Brain microvascular endothelial cell (primary cell): Measurements from ENCODE around the gene RTL1.

Experiments
- DNase-seq: peaks from one replicate; pipeline ENCODE4 v3.0.0-alpha.2; 2020
- H3K27ac ChIP-seq: fragments of 250-450 bp; sonication (Bioruptor Pico); 2 replicates; pipeline ENCODE4 v1.5.1; 2020; ENCODE audit warnings: mild to moderate bottlenecking, moderate library complexity
- H3K27me3 ChIP-seq: fragments of 250-450 bp; sonication (Bioruptor Pico); replicated peaks from 2 replicates; pipeline ENCODE4 v1.5.1; 2020; ENCODE audit warnings: mild to moderate bottlenecking
- H3K36me3 ChIP-seq: fragments of 250-450 bp; sonication (Bioruptor Pico); replicated peaks from 2 replicates; pipeline ENCODE4 v1.5.1; 2020; ENCODE audit warnings: mild to moderate bottlenecking
- H3K4me3 ChIP-seq: 2 replicates; pipeline ENCODE4 v1.5.1; 2011; ENCODE audit warnings: low read depth, mild to moderate bottlenecking, control low read depth, low read length, moderate library complexity
- in situ Hi-C: cut with HindIII; loops from 2 replicates; pipeline ENCODE4 v1.10.0; 2017; ENCODE audit warnings: low sequenced_read_pairs, low pct_ligation_motif_present
- TF ChIP-seq, protein P1 (sequence below): IDR thresholded peaks from 2 replicates; pipeline ENCODE4 v1.5.1; 2011; ENCODE audit warnings: low read depth, mild to moderate bottlenecking, moderate library complexity, low read length, control low read depth, inconsistent platforms; ENCODE audit errors: missing control alignments

The RTL1 gene

DNA sequence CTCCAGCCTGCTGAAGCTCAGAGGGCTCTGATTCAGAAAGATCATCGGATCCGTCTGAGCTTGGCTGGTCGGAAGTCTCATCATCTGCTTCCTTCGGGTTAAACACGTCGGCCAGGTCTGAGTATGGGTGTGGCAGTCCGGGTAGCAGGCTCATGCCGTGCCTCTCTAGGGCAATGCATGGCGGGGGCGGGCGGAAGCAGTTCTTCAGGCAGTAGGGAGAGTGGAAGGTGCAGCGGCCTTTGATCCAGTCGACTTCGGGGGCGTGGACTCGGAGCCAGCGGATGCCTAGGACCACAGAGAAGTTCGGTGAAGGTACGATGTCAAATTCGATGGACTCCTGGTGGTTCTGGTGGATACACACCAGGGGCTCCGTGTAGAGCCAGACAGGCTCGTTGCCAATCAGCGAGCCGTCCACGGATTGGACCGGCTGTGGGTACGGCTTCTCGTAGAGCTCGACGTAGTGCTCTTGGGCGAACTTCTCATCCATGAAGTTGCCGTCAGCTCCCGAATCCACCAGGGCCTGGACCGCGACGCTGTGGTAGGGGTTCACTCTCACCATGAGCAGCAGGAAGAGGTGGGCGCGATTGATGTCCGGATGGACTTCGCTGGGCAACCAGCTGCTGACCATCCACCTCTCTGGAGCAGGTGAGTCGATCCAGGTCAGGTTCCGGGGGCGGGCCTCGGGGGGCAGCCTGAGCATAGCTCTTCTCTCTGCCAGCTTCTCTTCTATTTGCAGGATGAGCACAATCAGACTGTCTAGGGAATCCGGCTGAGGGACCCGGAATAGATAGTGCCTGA lies 20.3 kb downstream of the RTL1 start:
- Histone ChIP-seq H3K27ac (no peak overlapping the region), H3K36me3 (peaks cover 50% of the 10 kb centered on the region)
- in situ Hi-C loops = no loop called here

DNA sequence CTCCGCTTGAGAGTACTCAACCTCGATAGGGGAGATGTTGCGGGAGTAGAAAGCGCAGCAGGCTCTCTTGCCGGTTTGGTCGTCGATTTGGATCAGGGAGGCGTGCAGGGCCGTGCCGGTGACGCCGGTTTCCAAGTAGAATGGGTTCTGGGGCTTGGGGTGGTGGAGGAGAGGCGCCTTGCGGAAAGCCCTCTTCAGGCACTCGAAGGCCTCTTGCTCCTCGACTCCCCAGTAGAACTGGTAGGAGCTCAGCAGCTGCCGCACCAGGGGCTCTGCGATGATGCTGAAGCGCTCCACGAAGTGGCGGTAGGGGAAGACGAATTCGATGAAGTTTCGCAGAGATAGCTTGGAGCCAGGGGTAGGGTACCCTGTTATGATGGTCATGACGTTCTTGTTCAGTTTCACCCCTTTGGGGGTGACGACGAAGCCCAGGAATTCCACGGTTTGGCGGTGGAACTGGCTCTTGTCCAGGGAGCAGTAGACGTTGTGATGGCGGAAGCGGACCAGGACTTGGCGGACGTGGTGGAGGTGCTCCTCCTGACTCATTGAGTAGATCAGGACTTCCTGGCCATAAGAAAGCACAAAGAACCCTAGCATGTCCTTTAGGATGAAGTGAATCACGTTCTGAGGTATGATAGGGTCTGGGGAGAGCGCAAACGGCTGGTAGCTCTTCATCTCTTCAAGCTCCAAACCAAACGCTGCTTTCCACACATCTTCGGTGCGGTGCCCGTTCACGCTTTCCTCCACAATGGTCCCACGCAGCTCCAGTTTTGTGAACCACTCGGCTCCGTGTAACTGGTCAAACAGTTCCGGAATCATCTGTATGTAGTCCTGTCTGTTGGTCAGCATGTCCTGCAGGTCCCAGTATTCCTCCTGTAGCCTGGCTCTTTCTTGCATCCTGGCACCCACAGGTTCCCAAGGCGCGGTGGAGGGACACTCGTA lies 21.2 kb downstream of the RTL1 start:
- no peak for DNase-seq
- Histone ChIP-seq H3K36me3 (peaks cover 48% of the 10 kb centered on the region), H3K4me3 (no peak overlapping the region), H3K27ac (no peak overlapping the region), H3K27me3 (no peaks in the 10 kb centered on the region)
- TF ChIP-seq, protein P1, sequence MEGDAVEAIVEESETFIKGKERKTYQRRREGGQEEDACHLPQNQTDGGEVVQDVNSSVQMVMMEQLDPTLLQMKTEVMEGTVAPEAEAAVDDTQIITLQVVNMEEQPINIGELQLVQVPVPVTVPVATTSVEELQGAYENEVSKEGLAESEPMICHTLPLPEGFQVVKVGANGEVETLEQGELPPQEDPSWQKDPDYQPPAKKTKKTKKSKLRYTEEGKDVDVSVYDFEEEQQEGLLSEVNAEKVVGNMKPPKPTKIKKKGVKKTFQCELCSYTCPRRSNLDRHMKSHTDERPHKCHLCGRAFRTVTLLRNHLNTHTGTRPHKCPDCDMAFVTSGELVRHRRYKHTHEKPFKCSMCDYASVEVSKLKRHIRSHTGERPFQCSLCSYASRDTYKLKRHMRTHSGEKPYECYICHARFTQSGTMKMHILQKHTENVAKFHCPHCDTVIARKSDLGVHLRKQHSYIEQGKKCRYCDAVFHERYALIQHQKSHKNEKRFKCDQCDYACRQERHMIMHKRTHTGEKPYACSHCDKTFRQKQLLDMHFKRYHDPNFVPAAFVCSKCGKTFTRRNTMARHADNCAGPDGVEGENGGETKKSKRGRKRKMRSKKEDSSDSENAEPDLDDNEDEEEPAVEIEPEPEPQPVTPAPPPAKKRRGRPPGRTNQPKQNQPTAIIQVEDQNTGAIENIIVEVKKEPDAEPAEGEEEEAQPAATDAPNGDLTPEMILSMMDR = no peak
- in situ Hi-C loops = no loop called here

More for the DNA sequence above, 20.3 kb downstream of the RTL1 start:
- H3K4me3 ChIP-seq = no peak overlapping the region
- TF ChIP-seq, protein P1 = no peak
- no peak for DNase-seq
- H3K27me3 ChIP-seq = no peaks in the 10 kb centered on the region

DNA sequence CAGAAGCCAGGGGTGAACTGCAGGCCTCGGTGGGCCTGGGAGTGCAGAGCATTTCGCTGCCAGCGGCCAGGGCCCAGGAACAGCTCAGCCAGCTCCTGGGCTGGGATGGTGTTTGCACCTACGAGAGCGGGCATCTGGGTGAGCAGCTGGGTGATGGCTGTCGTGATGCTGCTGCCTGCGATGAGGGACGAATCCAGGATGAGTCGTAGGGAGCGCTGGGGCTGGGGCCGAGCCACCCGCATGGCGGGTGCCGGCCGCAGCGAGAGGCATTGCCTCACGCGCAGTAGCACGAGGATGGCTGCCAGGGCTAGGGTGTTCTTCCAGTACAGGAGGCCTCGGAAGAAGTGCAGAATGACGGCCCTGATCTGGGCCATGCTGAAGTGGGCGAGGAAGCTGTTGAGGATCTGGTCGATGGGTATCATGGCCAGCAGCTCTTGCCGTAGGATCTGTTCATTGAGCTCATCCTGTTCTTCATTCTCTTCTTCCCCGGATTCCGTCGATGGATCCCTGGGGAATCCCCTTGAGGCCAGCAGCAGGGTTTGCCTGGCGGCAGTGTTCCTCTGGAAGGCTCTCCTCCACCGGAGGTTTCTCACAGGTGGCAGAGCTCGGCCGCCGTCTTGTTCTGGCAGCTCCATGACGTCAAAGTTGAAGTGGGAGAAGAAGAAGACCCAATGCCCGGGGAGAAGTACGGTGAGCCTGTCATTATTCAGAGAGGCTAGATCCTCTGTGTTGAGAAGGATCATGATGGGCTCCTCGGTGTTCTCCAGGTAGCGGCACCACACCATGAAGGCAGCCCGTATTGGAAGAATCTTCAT lies 22.1 kb downstream of the RTL1 start:
- TF ChIP-seq, protein P1 = no peak
- in situ Hi-C loops = no loop called here
- H3K4me3 ChIP-seq = no peak overlapping the region

GRCh38 chr14:100880271-100881101 lies 23.0 kb downstream of the RTL1 start:
- TF ChIP-seq, protein P1 = no peak

More for the DNA sequence above, 22.1 kb downstream of the RTL1 start:
- H3K27me3 ChIP-seq = no peaks in the 10 kb centered on the region
- DNase-seq = no peak
- no peak overlapping the region for H3K27ac ChIP-seq
- H3K36me3 ChIP-seq = peaks cover 48% of the 10 kb centered on the region

GRCh38 chr14:100879782-100880181 lies 23.7 kb downstream of the RTL1 start:
- TF ChIP-seq, protein P1 = no peak
- Histone ChIP-seq H3K27ac (no peak overlapping the region), H3K27me3 (no peaks in the 10 kb centered on the region), H3K36me3 (peaks cover 43% of the 10 kb centered on the region), H3K4me3 (no peak overlapping the region)
- DNase-seq = no peak
- in situ Hi-C loops = no loop called here

More at GRCh38 chr14:100880271-100881101, 23.0 kb downstream of the RTL1 start:
- Histone ChIP-seq H3K27ac (no peak overlapping the region), H3K36me3 (peaks cover 45% of the 10 kb centered on the region), H3K27me3 (no peaks in the 10 kb centered on the region), H3K4me3 (no peak overlapping the region)
- no peak for DNase-seq
- in situ Hi-C loops = no loop called here
